Kidney epithelial cell (primary cell): ENCODE results near the gene ZNF212. TPM values are rescaled to one million over a fixed set of nuclear protein-coding genes. Genes with fewer than 3 reads are reported as not detected.

Experiments used
- DNase-seq: peaks from one replicate; pipeline ENCODE4 v3.0.0-alpha.2; 2010; ENCODE audit warnings: low read depth
- H3K27me3 ChIP-seq: 2 replicates; pipeline ENCODE4 v1.6.0; 2011; ENCODE audit warnings: low read length; ENCODE audit not compliant: control insufficient read depth, insufficient read depth
- H3K36me3 ChIP-seq: 2 replicates; pipeline ENCODE4 v1.5.1; 2011; ENCODE audit warnings: low read length; ENCODE audit not compliant: control insufficient read depth, insufficient read depth
- H3K4me3 ChIP-seq: 2 replicates; pipeline ENCODE4 v1.5.1; 2011; ENCODE audit warnings: low read depth, mild to moderate bottlenecking, control low read depth, low read length
- CTCF ChIP-seq: IDR thresholded peaks from 2 replicates; pipeline ENCODE4 v1.5.1; 2011; ENCODE audit warnings: mild to moderate bottlenecking, moderate library complexity, low read length, control low read depth, inconsistent platforms; ENCODE audit not compliant: insufficient read depth, poor library complexity, severe bottlenecking
- total RNA-seq: library from RNA; depleted of rRNA; stranded (reverse); fragments of >200 nt; gene quantifications from 2 replicates; pipeline ENCODE4 v1.2.3, GENCODE V29; 2015

The ZNF212 gene
- total RNA-seq, 1 donor from 2014 or later, result 6.7 TPM

- Histone ChIP-seq H3K36me3 (no peaks in the 10 kb centered on the region), H3K4me3 (no peak overlapping the region), H3K27me3 (no peaks in the 10 kb centered on the region)
- no peak for DNase-seq
- TF ChIP-seq CTCF, result no peak
These were observed 57.7 kb downstream of the ZNF212 start for GRCh38 chr7:149297034-149297755.

GRCh38 chr7:149300620-149301285, 61.3 kb downstream of the ZNF212 start:
- Histone ChIP-seq H3K36me3 (no peaks in the 10 kb centered on the region), H3K4me3 (no peak overlapping the region), H3K27me3 (no peaks in the 10 kb centered on the region)
- no peak for DNase-seq
- no peak for TF ChIP-seq CTCF

GRCh38 chr7:149302222-149302621, 62.8 kb downstream of the ZNF212 start:
- Histone ChIP-seq H3K27me3 (no peaks in the 10 kb centered on the region), H3K36me3 (no peaks in the 10 kb centered on the region), H3K4me3 (no peak overlapping the region)
- no peak for DNase-seq
- TF ChIP-seq CTCF, result no peak

DNA sequence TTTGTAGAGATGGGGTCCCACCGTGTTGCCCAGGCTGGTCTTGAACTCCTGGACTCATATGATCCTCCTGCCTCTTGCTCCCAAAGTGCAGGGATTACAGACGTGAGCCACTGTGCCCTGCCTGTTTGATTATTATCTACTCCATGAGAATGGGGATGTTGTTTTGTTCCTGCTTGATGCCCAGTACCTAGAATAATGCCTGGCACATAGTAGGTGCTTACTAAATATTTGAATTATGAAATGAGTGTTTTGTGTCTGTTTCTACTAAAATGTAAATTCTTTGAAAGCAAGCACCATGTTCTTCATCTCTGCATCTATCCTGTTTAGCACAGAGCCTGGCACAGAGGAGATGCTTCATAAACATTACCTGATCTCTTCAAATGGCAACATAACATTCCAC, 63.4 kb downstream of the ZNF212 start:
- no peaks in the 10 kb centered on the region for H3K36me3 ChIP-seq
- no peak for DNase-seq
- H3K27me3 ChIP-seq, result no peaks in the 10 kb centered on the region
- H3K4me3 ChIP-seq, result no peak overlapping the region
- TF ChIP-seq CTCF, result no peak

DNA sequence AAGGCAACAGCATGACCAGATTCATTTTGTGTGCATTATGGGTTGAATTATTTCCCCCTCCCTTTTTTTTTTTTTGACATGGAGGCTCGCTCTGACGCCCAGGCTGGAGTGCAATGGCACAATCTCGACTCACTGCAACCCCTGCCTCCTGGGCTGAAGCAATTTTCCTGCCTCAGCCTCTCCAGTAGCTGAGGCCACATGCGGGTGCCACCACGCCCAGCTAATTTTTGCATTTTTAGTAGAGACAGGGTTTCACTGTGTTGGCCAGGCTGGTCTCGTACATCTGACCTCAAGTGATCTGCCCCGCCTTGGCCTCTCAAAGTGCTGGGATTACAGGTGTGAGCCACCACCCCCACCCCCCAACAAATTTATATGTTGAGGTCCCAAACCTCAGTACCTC, 64.6 kb downstream of the ZNF212 start:
- H3K36me3 ChIP-seq, result no peaks in the 10 kb centered on the region
- H3K4me3 ChIP-seq, result no peak overlapping the region
- no peak for DNase-seq
- no peaks in the 10 kb centered on the region for H3K27me3 ChIP-seq
- TF ChIP-seq CTCF, result no peak

Other genes starting within 250 kb of the ZNF212 start
- 216 and 225 TPM in 2 replicates for gene PDIA4, start 211.1 kb upstream of the ZNF212 start, total RNA-seq
- gene ZNF786, start 148.9 kb upstream of the ZNF212 start, total RNA-seq, result 7.2 and 12.1 TPM in 2 replicates
- gene ZNF425, start 113.3 kb upstream of the ZNF212 start, total RNA-seq, result 3.9 and 5.0 TPM in 2 replicates
- 14.2 and 16.0 TPM in 2 replicates for gene ZNF398, start 92.2 kb upstream of the ZNF212 start, total RNA-seq
- gene ZNF282, start 44.1 kb upstream of the ZNF212 start, total RNA-seq, result 32.0 and 32.3 TPM in 2 replicates
- 10.4 and 11.3 TPM in 2 replicates for gene ZNF783, start 22.5 kb downstream of the ZNF212 start, total RNA-seq
- 14.4 and 17.1 TPM in 2 replicates for gene ZNF777, start 221.4 kb downstream of the ZNF212 start, total RNA-seq